SK-N-MC (cell line): ENCODE data around the gene HOXC11.

Experiments
- EZH2 ChIP-seq: fragments of 200-600 bp; sonication (generic); IDR thresholded peaks from one replicate; pipeline ENCODE4 v1.6.1; 2017; ENCODE audit warnings: antibody characterized with exemption
- FOXP2 ChIP-seq: optimal IDR thresholded peaks from 2 replicates; pipeline ENCODE3; 2011; ENCODE audit warnings: mild to moderate bottlenecking, moderate library complexity; ENCODE audit not compliant: insufficient read depth; ENCODE audit errors: extremely low read length, control extremely low read depth
- POLR2AphosphoS5 ChIP-seq: IDR thresholded peaks from 2 replicates; pipeline ENCODE4 v1.6.1; 2012; ENCODE audit warnings: mild to moderate bottlenecking, low read depth, low read length, borderline replicate concordance

GRCh38 chr12:53998900-53999236 is 25.9 kb downstream of the HOXC11 start:
- TF ChIP-seq EZH2, result no peak
- TF ChIP-seq POLR2AphosphoS5, result no peak
- no peak for TF ChIP-seq FOXP2
